Measurements from ENCODE around the gene NPAS3. TPM values are rescaled to one million over a fixed set of nuclear protein-coding genes. Genes with fewer than 3 reads are reported as not detected.

NPAS3 gene
- total and polyA plus RNA-seq, 2 donors (not counting 3 experiments of a cell fraction or from before 2014, with no cell fraction given), result 0.10 to 0.13 TPM

- CTCF ChIA-PET, result interaction anchor here (0.5 to 1.1 kb wide), 2 partner anchors 9 to 414 kb away, joined by 3 read pairs; no protein-coding TSS in a partner anchor
- POLR2A ChIA-PET, result no interaction called here
- TF ChIP-seq POLR2AphosphoS5 (IDR thresholded peaks at IDR 0.05; ENCODE audit: insufficient read depth, low read depth, low read length), result no peak
- TF ChIP-seq, protein P1, sequence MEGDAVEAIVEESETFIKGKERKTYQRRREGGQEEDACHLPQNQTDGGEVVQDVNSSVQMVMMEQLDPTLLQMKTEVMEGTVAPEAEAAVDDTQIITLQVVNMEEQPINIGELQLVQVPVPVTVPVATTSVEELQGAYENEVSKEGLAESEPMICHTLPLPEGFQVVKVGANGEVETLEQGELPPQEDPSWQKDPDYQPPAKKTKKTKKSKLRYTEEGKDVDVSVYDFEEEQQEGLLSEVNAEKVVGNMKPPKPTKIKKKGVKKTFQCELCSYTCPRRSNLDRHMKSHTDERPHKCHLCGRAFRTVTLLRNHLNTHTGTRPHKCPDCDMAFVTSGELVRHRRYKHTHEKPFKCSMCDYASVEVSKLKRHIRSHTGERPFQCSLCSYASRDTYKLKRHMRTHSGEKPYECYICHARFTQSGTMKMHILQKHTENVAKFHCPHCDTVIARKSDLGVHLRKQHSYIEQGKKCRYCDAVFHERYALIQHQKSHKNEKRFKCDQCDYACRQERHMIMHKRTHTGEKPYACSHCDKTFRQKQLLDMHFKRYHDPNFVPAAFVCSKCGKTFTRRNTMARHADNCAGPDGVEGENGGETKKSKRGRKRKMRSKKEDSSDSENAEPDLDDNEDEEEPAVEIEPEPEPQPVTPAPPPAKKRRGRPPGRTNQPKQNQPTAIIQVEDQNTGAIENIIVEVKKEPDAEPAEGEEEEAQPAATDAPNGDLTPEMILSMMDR (IDR thresholded peaks at IDR 0.05; ENCODE audit: extremely low read depth in 1 of 2, insufficient read depth in 1 of 2, low read depth in 1 of 2, low read length in 2 of 2), result no peak
- TF ChIP-seq MYC (IDR thresholded peaks at IDR 0.05; ENCODE audit: low read depth, low read length), result no peak
- TF ChIP-seq JUN (IDR thresholded peaks at IDR 0.05; ENCODE audit: borderline replicate concordance, insufficient read depth, insufficient read length, low read depth), result no peak
- no peak for TF ChIP-seq MAX (IDR thresholded peaks at IDR 0.05; ENCODE audit: insufficient read depth, insufficient read length)
- no peak for TF ChIP-seq FOS (IDR thresholded peaks at IDR 0.05; ENCODE audit: borderline replicate concordance, insufficient read depth, low read length)
- TF ChIP-seq EZH2 (IDR thresholded peaks at IDR 0.05; ENCODE audit: borderline replicate concordance, low read depth, low read length, severe bottlenecking), result no peak
- no peak for TF ChIP-seq GATA2 (IDR thresholded peaks at IDR 0.05; ENCODE audit: insufficient read depth, insufficient read length, low read depth, low read length)
- no peak for TF ChIP-seq POLR2A (IDR thresholded peaks at IDR 0.05; ENCODE audit: low read depth, low read length)
- H3K4me2 ChIP-seq (ENCODE audit: insufficient read depth, low read length), result no peak overlapping the region
- no peak overlapping the region for H2AFZ ChIP-seq (ENCODE audit: low read depth, low read length)
- no peaks in the 10 kb centered on the region for H3K27me3 ChIP-seq (ENCODE audit: control insufficient read depth in 2 of 2, insufficient read depth in 2 of 2, low read length in 2 of 2)
- H3K4me1 ChIP-seq (ENCODE audit: control insufficient read depth, extremely low read depth, insufficient read depth, low read length), result no peaks in the 10 kb centered on the region
- H3K9ac ChIP-seq (replicated peaks; ENCODE audit: extremely low read depth, insufficient read depth, low read length), result no peak overlapping the region
- FAIRE-seq (no peak), DNase-seq (ENCODE audit: low read depth, low spot score) (no peak)
- BruUV-seq (replicated peaks), result no TSS peak
- no peaks in the 10 kb centered on the region for H3K79me2 ChIP-seq (ENCODE audit: control insufficient read depth, insufficient read depth, low read length)
- H3K36me3 ChIP-seq (ENCODE audit: control insufficient read depth in 2 of 2, extremely low read depth in 1 of 2, insufficient read depth in 2 of 2, low read length in 2 of 2), result no peaks in the 10 kb centered on the region
- dilution Hi-C loops (cut with MboI; ENCODE audit: extremely low pct_ligation_motif_present, low sequenced_read_pairs) (no loop called here), intact Hi-C loops (cut with micrococcal nuclease) (no loop called here)
- no peak overlapping the region for H3K27ac ChIP-seq (ENCODE audit: insufficient read depth, low read depth, low read length)
- no peaks in the 10 kb centered on the region for H4K20me1 ChIP-seq (replicated peaks; ENCODE audit: control insufficient read depth, extremely low read depth, insufficient read depth, low read length)
- no peaks in the 10 kb centered on the region for H3K9me1 ChIP-seq (replicated peaks; ENCODE audit: control insufficient read depth, extremely low read depth, insufficient read depth, low read length)
- no peaks in the 10 kb centered on the region for H3K9me3 ChIP-seq (replicated peaks; ENCODE audit: control insufficient read depth, insufficient read depth, low read length)
- H3K4me3 ChIP-seq (replicated peaks in 1 of 3; ENCODE audit: insufficient read depth in 1 of 3, low read depth in 1 of 3, low read length in 3 of 3), result no peak overlapping the region
Measured at GRCh38 chr14:33509454-33509853, 570.8 kb downstream of the NPAS3 start.

Data from endothelial cell of umbilical vein (primary cell).